Activated CD8-positive, alpha-beta memory T cell treated with anti-CD3 and anti-CD28 coated beads for 1 hour (primary cell): ENCODE measurements around the gene PRELP.
"Not testable (repeated sequence)": the region's sequence is repeated elsewhere in the genome, so short reads cannot be mapped to it uniquely, and the experiment has no call there.

Experiments
- DNase-seq, 2 donors: peaks; one replicate each; pipeline ENCODE4 v3.0.0-alpha.2; 2020; ENCODE audit warnings: low read depth in 1 of 2; ENCODE audit errors: extremely low read depth in 1 of 2

PRELP gene

DNA sequence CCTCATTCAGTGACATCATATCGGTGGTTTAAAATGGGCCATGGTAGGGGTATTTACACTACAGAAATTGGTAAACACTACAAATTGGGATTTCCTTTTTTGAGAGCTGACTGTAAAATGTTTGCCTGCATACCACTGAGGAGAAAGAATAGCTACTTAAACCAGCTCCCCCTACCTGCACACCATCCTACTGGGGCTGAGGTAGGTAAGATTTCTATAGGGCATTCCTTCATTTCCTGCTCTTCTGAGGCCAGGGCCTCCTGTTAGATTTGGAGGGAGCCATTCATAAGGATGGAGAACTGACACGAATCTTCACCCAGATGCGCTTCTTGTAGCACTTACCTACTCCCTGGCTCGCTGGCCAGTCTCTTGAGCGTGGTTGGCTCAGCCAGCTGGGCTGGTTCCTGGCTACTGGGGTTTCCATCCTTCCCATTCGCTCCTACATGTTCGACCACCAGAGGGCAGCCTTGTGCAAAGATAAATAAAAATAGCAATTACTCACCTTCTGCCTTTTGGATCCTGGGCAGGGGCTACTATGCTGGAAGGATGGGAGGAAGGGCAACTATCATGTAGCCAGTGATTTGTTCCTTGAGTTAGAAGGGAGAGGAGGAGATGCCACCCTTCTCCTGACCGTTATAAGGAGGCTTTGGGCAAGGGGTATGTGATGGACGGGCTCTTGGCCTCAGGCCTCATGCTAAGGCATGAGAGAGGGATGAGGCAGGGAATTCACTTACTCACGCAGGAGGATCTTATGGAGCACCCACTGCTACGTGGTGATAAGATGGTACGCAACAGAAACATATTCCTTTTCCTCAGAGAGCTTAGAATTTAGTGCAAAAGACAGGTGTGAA lies 29.0 kb downstream of the PRELP start:
- DNase-seq, result peak; percentile 40 to 64

- DNase-seq, result no peak
Measured at GRCh38 chr1:203505526-203506204, 30.1 kb downstream of the PRELP start.

- DNase-seq, result no peak
Measured at GRCh38 chr1:203506858-203507626, 31.4 kb downstream of the PRELP start.

GRCh38 chr1:203507759-203508158 lies 32.2 kb downstream of the PRELP start:
- no peak for DNase-seq

DNA sequence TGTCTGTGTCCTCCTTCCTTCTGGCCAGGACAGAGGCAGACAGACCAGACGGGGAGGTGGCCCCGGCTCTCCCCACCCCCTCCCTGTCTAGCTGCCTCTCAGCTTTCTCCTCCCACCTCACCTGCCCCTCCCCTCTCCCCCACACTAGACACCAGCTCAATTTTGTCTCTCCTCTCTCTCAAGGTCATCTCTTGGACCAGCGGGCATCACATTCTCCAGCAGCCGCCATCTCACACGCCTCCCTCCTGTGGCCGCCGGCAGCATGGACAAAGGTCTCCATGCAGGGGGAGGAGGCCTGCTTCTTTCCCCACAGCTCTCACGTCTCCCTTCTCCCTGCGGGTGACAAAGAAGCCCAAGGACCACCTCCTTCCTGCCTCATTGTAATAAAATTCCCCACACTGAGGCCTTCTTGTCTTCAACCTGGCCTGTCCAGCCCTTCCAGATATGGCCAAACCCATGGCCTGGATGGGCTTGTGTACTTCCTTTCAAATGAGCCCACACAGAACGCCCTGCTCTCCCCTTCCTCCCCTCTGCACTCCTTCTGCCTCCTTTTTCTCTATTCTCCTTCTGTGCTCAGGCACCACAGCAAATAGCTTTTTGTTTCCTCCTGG lies 33.0 kb downstream of the PRELP start:
- DNase-seq, result no peak

- DNase-seq, result no peak
Measured at GRCh38 chr1:203509135-203509534, 33.5 kb downstream of the PRELP start.

DNA sequence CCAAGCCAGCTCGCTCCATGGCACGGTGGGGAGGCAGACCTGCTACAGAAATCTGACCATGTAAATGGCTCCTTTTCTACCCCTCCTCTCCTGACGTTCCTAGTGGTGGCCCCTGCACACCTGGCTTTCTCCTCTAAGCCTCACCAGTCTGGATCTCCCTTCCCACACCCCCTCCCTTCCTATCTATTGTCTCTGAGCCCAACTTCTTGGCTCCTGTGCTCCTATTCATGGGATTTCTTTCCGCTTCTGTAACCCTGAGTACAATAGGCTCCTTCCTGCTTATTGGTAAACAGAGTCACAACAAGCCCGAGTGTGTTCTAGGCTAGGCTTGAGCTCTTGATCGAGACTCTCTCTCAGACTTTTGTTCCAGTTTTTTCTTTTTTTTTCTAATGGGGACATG lies 35.9 kb downstream of the PRELP start:
- no peak for DNase-seq

GRCh38 chr1:203511930-203512329 lies 36.3 kb downstream of the PRELP start:
- DNase-seq, result no peak

DNA sequence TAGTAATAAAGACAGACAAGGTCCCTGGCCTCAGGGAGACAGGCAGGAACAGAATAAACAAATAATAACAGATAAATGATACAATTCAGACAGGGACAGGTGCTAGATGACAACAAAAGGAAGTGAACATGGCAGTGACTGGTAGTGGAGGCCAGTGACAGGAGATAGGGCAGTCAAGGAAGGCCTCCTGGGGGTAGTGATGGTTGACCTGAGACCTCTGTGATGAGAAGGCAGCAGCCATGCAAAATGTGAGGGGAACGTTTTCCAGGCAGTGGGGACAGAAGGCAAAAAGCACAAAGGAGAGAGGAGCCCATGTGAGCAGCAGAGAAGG lies 36.9 kb downstream of the PRELP start:
- DNase-seq, result no peak

DNA sequence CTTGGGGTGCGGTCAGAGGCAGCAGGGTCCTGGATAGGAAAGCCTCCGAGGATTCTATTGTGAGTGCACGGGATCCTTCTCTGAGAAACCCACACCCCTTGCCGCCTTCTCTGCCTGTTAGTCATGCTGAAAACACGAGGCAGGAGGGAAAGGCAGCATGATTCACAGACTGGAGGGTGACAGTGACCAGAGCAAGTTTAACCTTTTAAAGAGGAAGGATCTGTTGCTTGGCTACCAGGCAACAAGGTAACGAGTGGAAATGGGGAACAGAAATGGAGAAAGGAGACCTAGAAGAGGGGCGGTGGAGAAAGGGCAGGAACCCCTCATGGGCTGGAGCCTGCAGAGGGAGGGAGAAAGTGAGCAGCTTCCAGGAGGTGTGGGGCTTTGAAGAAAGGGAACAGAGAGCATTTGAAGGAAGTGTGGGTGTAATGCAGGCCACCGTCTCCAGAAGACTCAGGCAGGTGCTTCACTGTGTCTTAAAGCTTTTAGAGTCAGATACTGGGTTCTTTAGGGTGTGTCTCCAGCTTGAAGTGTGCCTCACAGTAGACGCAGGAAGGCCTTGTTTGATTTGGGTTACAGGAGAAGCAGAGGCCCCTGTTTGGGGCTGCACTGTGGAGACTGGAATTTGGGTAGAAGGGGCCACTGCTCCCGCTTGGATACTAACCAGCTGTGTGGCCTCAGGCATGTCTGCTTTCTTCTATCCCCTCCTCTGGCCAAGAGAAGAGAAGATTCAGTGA lies 37.4 kb downstream of the PRELP start:
- DNase-seq, result no peak

DNA sequence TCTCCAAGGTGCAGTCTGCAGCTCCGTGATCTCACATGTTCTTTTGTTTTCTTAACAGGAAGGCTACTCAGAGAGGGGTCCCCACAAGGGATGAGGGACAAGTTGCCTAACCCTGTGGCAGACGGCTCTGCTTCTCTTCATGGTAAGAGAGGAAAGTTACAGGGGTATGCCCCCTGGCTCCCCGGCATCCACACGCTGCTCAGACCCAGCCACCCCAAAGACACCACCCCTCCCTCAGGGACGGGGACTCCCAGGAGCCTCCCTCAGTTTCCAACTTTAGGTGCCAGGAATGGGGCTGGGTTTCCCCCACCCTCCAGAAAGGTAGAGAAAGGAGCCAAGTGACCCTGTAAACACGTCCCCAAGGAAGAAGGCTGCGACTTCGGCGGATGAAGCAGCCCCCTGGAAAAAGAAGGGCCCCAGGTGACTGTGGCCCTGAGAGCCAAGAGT lies 38.0 kb downstream of the PRELP start:
- no peak for DNase-seq

- no peak for DNase-seq
Measured at GRCh38 chr1:203516184-203516583, 40.6 kb downstream of the PRELP start.

DNA sequence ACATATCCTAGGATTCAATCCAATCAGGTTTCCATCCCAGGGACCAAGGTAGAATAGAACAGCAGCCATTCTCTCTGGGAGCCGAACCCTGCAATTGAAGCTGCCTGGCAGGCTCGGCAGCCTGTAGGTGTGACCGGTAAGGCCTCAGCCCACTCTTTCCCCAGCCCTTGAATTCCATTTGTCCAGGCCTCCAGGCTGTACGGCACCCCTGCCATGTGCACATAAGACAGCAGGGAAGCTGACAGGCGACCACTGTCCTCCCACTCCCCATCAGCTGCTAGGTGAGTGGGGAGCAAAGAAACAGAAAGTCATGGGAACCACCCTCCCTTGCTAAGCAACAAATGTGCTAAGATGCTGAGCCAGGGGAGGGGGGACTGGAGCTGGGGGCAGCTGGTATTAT lies 41.3 kb downstream of the PRELP start:
- no peak for DNase-seq

DNA sequence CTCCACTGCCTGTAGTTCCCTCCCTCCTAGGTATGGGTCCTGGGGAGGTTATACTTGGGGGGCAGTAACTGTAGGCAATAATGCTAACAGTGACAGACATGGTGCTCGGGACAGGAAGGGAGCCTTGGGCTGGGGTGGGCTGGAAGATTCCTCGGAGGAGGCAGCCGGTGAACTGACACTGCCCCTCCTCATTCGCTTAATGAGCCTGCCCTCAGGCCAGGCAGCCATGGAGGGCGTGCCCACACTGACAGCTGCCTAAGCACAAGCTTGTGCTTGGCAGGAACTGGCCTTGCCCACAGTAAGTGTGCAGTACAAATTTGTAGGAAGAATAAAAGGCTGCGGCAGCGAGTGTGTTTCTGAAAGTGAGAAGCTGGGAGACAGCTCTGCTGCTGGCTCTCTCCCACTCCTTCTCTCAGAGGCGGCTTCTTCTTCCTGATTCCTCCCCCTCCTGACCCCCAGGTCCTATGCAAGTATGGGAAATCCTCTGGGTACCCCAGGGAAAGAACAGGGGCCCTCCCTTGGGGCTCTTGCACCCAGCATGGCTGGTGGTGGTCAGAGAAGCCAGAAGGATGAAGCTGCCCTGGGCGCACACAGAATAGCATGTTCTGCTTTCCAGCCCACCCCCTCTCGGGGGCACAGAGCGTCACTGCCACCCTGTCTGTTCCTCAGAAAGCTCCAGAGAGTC lies 42.0 kb downstream of the PRELP start:
- no peak for DNase-seq

DNA sequence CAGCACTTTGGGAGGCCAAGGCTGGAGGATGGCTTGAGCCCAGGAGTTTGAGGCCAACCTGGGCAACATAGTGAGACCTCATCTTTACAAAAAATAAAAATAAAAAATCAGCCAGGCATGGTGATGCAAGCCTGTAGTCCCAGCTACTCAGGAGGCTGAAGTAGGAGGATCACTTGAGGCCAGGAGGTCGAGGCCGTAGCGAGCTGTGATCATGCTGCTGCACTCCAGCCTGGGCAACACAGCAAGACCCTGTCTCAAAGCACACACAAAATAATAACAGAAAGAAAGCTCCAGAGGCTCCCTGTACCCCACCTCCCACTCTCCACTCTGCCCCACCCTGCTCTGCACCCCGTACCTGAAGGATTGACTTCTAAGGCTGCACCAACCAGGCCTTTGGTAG lies 42.5 kb downstream of the PRELP start:
- DNase-seq, result not testable (repeated sequence)

DNA sequence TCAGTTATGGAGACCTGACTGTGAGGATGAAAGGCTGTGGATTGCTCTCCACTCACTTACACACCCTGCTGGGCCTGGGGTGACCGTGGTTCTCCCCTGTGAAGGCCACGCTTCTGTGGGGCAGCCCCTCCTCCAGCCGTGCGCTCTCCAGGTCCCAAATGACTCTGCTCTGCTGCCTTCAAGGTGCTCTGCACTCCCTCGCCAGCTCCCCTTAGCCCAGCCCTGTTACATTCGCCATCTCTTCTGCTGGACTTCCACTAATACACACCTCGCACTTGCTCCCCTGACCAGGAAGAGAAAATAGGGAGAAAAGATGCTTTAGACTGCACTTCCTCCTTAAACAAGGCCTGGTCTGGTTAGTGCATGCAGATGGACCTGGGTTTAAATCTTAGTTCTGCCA lies 42.9 kb downstream of the PRELP start:
- DNase-seq, result no peak

DNA sequence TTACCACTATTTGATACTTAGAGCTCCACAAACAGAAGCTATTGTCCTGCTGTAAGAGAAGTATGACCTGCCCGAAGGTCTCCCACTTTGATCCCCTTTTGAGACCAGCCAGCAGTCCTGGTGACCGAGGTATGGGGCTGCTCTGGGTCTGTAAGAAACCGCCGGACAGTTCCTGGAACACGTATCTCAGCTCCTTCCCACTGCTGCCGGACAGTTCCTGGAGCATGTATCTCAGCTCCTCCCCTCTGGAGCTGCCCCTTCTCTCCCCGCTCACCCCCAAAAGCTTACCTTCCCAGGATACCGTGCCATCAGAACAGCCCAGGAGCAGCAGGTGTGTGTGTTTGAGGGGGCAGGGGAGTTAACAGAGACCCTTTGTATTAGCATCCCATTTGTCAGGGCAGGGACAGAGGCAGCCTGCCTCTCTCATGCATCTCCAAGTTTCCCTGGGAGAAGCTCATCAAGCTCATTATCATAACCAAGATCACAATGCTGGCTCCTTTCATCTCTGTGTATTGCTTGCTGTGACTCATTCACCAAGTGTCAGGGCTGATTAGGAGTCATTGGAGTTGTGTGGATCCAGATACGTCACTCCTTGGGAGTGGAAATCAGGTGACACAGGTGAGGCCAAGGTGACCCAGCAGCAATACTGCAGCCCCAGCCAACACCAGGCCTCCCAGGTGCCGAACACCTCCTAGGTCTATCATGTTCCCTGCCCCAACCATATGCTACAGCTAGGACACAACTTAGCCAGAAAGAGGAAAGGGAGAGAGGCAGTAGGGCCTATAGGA lies 43.6 kb downstream of the PRELP start:
- no peak for DNase-seq

- DNase-seq, result no peak
Measured at GRCh38 chr1:203519896-203520295, 44.3 kb downstream of the PRELP start.

- no peak for DNase-seq
Measured at GRCh38 chr1:203520315-203520714, 44.7 kb downstream of the PRELP start.
